Glutamatergic neuron (in vitro differentiated cells): ENCODE data around the gene SLC24A3. TPM values are rescaled to one million over a fixed set of nuclear protein-coding genes. Genes with fewer than 3 reads are reported as not detected.

Source experiments
- DNase-seq: peaks from one replicate; pipeline ENCODE4 v3.0.0; 2022
- H3K27ac Mint-ChIP-seq: one replicate; pipeline ENCODE4 v1.8.0; 2020; ENCODE audit warnings: mild to moderate bottlenecking, mixed read lengths, inconsistent platforms; ENCODE audit not compliant: unreplicated experiment
- H3K27me3 Mint-ChIP-seq: one replicate; pipeline ENCODE4 v1.8.0; 2020; ENCODE audit warnings: mild to moderate bottlenecking, moderate library complexity, mixed read lengths, inconsistent platforms; ENCODE audit not compliant: unreplicated experiment
- H3K36me3 Mint-ChIP-seq: one replicate; pipeline ENCODE4 v1.8.0; 2020; ENCODE audit warnings: mild to moderate bottlenecking, mixed read lengths, inconsistent platforms; ENCODE audit not compliant: unreplicated experiment
- H3K4me1 Mint-ChIP-seq: one replicate; pipeline ENCODE4 v1.8.0; 2020; ENCODE audit warnings: mild to moderate bottlenecking, low read depth, mixed read lengths, inconsistent platforms; ENCODE audit not compliant: unreplicated experiment
- H3K4me3 Mint-ChIP-seq: one replicate; pipeline ENCODE4 v1.8.0; 2020; ENCODE audit warnings: mild to moderate bottlenecking, mixed read lengths, inconsistent platforms; ENCODE audit not compliant: unreplicated experiment
- H3K9me3 Mint-ChIP-seq: one replicate; pipeline ENCODE4 v1.8.0; 2020; ENCODE audit warnings: mild to moderate bottlenecking, moderate library complexity, mixed read lengths, inconsistent platforms; ENCODE audit not compliant: unreplicated experiment
- CTCF ChIP-seq: fragments of 200-600 bp; sonication (generic); IDR thresholded peaks from one replicate; pipeline ENCODE4 v1.5.0; 2021; ENCODE audit not compliant: partially characterized antibody, unreplicated experiment
- total RNA-seq: library from RNA; stranded (reverse); fragmentation: NEBNext Ultra II Directional; extraction: Animal tissue kit (Norgen Biotek cat#: 25700); gene quantifications from one replicate; pipeline ENCODE4 v1.2.1, GENCODE V29; 2021; ENCODE audit not compliant: unreplicated experiment

Gene SLC24A3
- total RNA-seq, 1 donor from 2014 or later: 9.7 TPM

GRCh38 chr20:19603376-19603750 is 390.9 kb downstream of the SLC24A3 start:
- no peak overlapping the region for H3K27ac Mint-ChIP-seq
- no peak for DNase-seq
- H3K4me3 Mint-ChIP-seq: no peak overlapping the region
- no peaks in the 10 kb centered on the region for H3K36me3 Mint-ChIP-seq
- H3K27me3 Mint-ChIP-seq: peaks cover 3% of the 10 kb centered on the region
- peaks cover 4% of the 10 kb centered on the region for H3K4me1 Mint-ChIP-seq
- no peak for TF ChIP-seq CTCF
- H3K9me3 Mint-ChIP-seq: peaks cover 3% of the 10 kb centered on the region

GRCh38 chr20:19605786-19606485 is 393.5 kb downstream of the SLC24A3 start:
- Mint-ChIP-seq H3K9me3 (no peaks in the 10 kb centered on the region), H3K27ac (no peak overlapping the region), H3K27me3 (peaks cover 3% of the 10 kb centered on the region), H3K4me1 (peaks cover 4% of the 10 kb centered on the region), H3K36me3 (no peaks in the 10 kb centered on the region), H3K4me3 (no peak overlapping the region)
- DNase-seq: no peak
- TF ChIP-seq CTCF: no peak

- Mint-ChIP-seq H3K27ac (no peak overlapping the region), H3K27me3 (peaks cover 6% of the 10 kb centered on the region), H3K4me1 (peaks cover 2% of the 10 kb centered on the region), H3K4me3 (no peak overlapping the region), H3K9me3 (peaks cover 2% of the 10 kb centered on the region), H3K36me3 (peaks cover 5% of the 10 kb centered on the region)
- TF ChIP-seq CTCF: no peak
- no peak for DNase-seq
These were observed 397.3 kb downstream of the SLC24A3 start for GRCh38 chr20:19609642-19610223.

GRCh38 chr20:19615629-19616028 is 403.2 kb downstream of the SLC24A3 start:
- Mint-ChIP-seq H3K4me3 (no peak overlapping the region), H3K27me3 (peaks cover 6% of the 10 kb centered on the region), H3K9me3 (peaks cover 2% of the 10 kb centered on the region), H3K27ac (no peak overlapping the region), H3K4me1 (peaks cover 9% of the 10 kb centered on the region), H3K36me3 (peaks cover 13% of the 10 kb centered on the region)
- TF ChIP-seq CTCF: no peak
- no peak for DNase-seq

GRCh38 chr20:19616081-19616480 is 403.6 kb downstream of the SLC24A3 start:
- no peak overlapping the region for H3K4me3 Mint-ChIP-seq
- H3K36me3 Mint-ChIP-seq: peaks cover 13% of the 10 kb centered on the region
- peaks cover 2% of the 10 kb centered on the region for H3K9me3 Mint-ChIP-seq
- peaks cover 11% of the 10 kb centered on the region for H3K4me1 Mint-ChIP-seq
- H3K27ac Mint-ChIP-seq: no peak overlapping the region
- DNase-seq: no peak
- peaks cover 6% of the 10 kb centered on the region for H3K27me3 Mint-ChIP-seq
- TF ChIP-seq CTCF: no peak
